ENCODE results near the gene SYMPK.
"Not testable (repeated sequence)": the region's sequence is repeated elsewhere in the genome, so short reads cannot be mapped to it uniquely, and the experiment has no call there.

Gene SYMPK

GRCh38 chr19:45885556-45886426 lies 22.8 kb upstream of the SYMPK start, which contains the start of gene IRF2BP1:
TSS of gene IRF2BP1 (minus strand) at chr19:45886141. CDS start at chr19:45885774, 367 bp downstream.
- peak; percentile 92 for DNase-seq (ENCODE audit: low spot score)

GRCh38 chr19:45884682-45885555 lies 22.0 kb upstream of the SYMPK start:
- peak; percentile 57 for DNase-seq (ENCODE audit: low spot score)

GRCh38 chr19:45883881-45884681 lies 21.1 kb upstream of the SYMPK start:
- no peak for DNase-seq (ENCODE audit: low spot score)

GRCh38 chr19:45883586-45883880 lies 20.6 kb upstream of the SYMPK start:
- DNase-seq (ENCODE audit: low spot score) = no peak

GRCh38 chr19:45882652-45883585 lies 20.0 kb upstream of the SYMPK start:
- DNase-seq (ENCODE audit: low spot score) = peak; percentile 93

GRCh38 chr19:45881909-45882528 lies 19.1 kb upstream of the SYMPK start:
- DNase-seq (ENCODE audit: low spot score) = no peak

- no peak for DNase-seq (ENCODE audit: low spot score)
Measured at GRCh38 chr19:45881082-45881908, 18.3 kb upstream of the SYMPK start.

GRCh38 chr19:45879971-45880370 lies 17.0 kb upstream of the SYMPK start:
- DNase-seq (ENCODE audit: low spot score) = no peak

- peak; percentile 23 for DNase-seq (ENCODE audit: low spot score)
Measured at GRCh38 chr19:45879055-45879454, 16.1 kb upstream of the SYMPK start.

- peak; percentile 15 for DNase-seq (ENCODE audit: low spot score)
Measured at GRCh38 chr19:45878043-45878794, 15.3 kb upstream of the SYMPK start.

- DNase-seq (ENCODE audit: low spot score) = no peak
Measured at GRCh38 chr19:45876411-45877197, 13.7 kb upstream of the SYMPK start.

- no peak for DNase-seq (ENCODE audit: low spot score)
Measured at GRCh38 chr19:45876161-45876410, 13.1 kb upstream of the SYMPK start.

GRCh38 chr19:45874620-45874966 lies 11.6 kb upstream of the SYMPK start:
- no peak for DNase-seq (ENCODE audit: low spot score)

- DNase-seq (ENCODE audit: low spot score) = no peak
Measured at GRCh38 chr19:45873219-45873772, 10.3 kb upstream of the SYMPK start.

GRCh38 chr19:45872095-45872919 lies 9.4 kb upstream of the SYMPK start:
- DNase-seq (ENCODE audit: low spot score) = no peak

- no peak for DNase-seq (ENCODE audit: low spot score)
Measured at GRCh38 chr19:45870798-45871197, 7.9 kb upstream of the SYMPK start.

GRCh38 chr19:45867241-45867640 lies 4.3 kb upstream of the SYMPK start:
- DNase-seq (ENCODE audit: low spot score) = not testable (repeated sequence)
